ENCODE data around the gene OSBP2. TPM values are rescaled to one million over a fixed set of nuclear protein-coding genes. Genes with fewer than 3 reads are reported as not detected.
A peak's percentile ranks its signal among the peaks of the same experiment; 100 is the strongest.

Gene OSBP2
- total and polyA plus RNA-seq, 2 of the 13 experiments (the other 11 are each of a cell fraction or from before 2014, with no cell fraction given): 5.0 to 7.7 TPM

- no peak for TF ChIP-seq ZBTB33 (CRISPR knock-in tag; IDR thresholded peaks at IDR 0.05)
- no peak for TF ChIP-seq ZNF17 (CRISPR knock-in tag; IDR thresholded peaks at IDR 0.05)
- TF ChIP-seq ZNF232 (CRISPR knock-in tag; IDR thresholded peaks at IDR 0.05; ENCODE audit: borderline replicate concordance): no peak
- peak; percentile 41; the same call in 1 of the 2 replicates for TF ChIP-seq ZFY (CRISPR knock-in tag; IDR thresholded peaks at IDR 0.05)
- TF ChIP-seq SMARCE1 (IDR thresholded peaks at IDR 0.05; ENCODE audit: borderline replicate concordance): no peak
- peak; percentile 61; the same call in 1 of the 2 replicates for TF ChIP-seq NCOR1 (IDR thresholded peaks at IDR 0.05; ENCODE audit: borderline replicate concordance, low read length)
- TF ChIP-seq ZNF782 (CRISPR knock-in tag; IDR thresholded peaks at IDR 0.05; ENCODE audit: borderline replicate concordance): peak; percentile 90; the same call in 1 of the 2 replicates
- no peak for TF ChIP-seq ETS1 (CRISPR knock-in tag; IDR thresholded peaks at IDR 0.05)
- no peak for TF ChIP-seq ZNF264 (CRISPR knock-in tag; IDR thresholded peaks at IDR 0.05)
- no peak for TF ChIP-seq SOX13 (IDR thresholded peaks at IDR 0.05)
- peak in 1 of 2 experiments; percentile 48; a peak in 1 of 4 replicates for TF ChIP-seq SOX13 (CRISPR knock-in tag; conservative IDR thresholded peaks at IDR 0.05 in 1 of 2, IDR thresholded peaks at IDR 0.05 in 1 of 2)
- TF ChIP-seq ZBTB7B (CRISPR knock-in tag; IDR thresholded peaks at IDR 0.05): peak; percentile 41; the same call in 1 of the 2 replicates
- TF ChIP-seq SALL1 (CRISPR knock-in tag; IDR thresholded peaks at IDR 0.05): peak; percentile 85
- TF ChIP-seq KLF6 (CRISPR knock-in tag; IDR thresholded peaks at IDR 0.05): no peak
- 0 out of 2 replicates have a peak, but pooled peaks have one; percentile 35 for TF ChIP-seq RBAK (CRISPR knock-in tag; IDR thresholded peaks at IDR 0.05)
- TF ChIP-seq AHDC1 (CRISPR knock-in tag; IDR thresholded peaks at IDR 0.05; ENCODE audit: borderline replicate concordance): peak; percentile 61; the same call in 1 of the 2 replicates
- TF ChIP-seq RCOR2 (CRISPR knock-in tag; IDR thresholded peaks at IDR 0.05): 0 out of 2 replicates have a peak, but pooled peaks have one; percentile 29
- TF ChIP-seq REXO4 (CRISPR knock-in tag; IDR thresholded peaks at IDR 0.05; ENCODE audit: borderline replicate concordance): no peak
- peak; percentile 17; the same call in 1 of the 2 replicates for TF ChIP-seq SOX5 (CRISPR knock-in tag; IDR thresholded peaks at IDR 0.05; ENCODE audit: borderline replicate concordance)
- TF ChIP-seq HES4 (CRISPR knock-in tag; IDR thresholded peaks at IDR 0.05; ENCODE audit: borderline replicate concordance): no peak
- 0 out of 2 replicates have a peak, but pooled peaks have one; percentile 55 for TF ChIP-seq EHMT2 (IDR thresholded peaks at IDR 0.05; ENCODE audit: borderline replicate concordance, low read depth, low read length)
- TF ChIP-seq ZNF207 (IDR thresholded peaks at IDR 0.05; ENCODE audit: borderline replicate concordance): no peak
Observed at GRCh38 chr22:30863081-30863833, 168.6 kb downstream of the OSBP2 start (continued).
